Liver (tissue), 3 donors: Measurements from ENCODE around the gene CEP83.

Source experiments
- ATF3 ChIP-seq: IDR thresholded peaks from 2 replicates; pipeline ENCODE4 v1.6.1; 2016; ENCODE audit warnings: antibody characterized with exemption
- CTCF ChIP-seq: fragments of 150-350 bp; IDR thresholded peaks from 2 replicates; pipeline ENCODE4 v1.5.1; 2017; ENCODE audit warnings: improper control_type of control experiment, low read depth, low read length; ENCODE audit not compliant: missing input control
- EGR1 ChIP-seq, 2 donors: IDR thresholded peaks; 2 replicates each; pipeline ENCODE4 v1.6.1; 2016 to 2018; ENCODE audit warnings: antibody characterized with exemption in 2 of 2, low read depth in 2 of 2
- FOXA2 ChIP-seq: IDR thresholded peaks from 2 replicates; pipeline ENCODE4 v1.6.1; 2016; ENCODE audit warnings: antibody characterized with exemption
- GABPA ChIP-seq, 2 donors: IDR thresholded peaks in 1 of 2; conservative IDR thresholded peaks in 1 of 2; 2 replicates each; pipeline ENCODE4 v1.6.1; 2016; ENCODE audit warnings: antibody characterized with exemption in 2 of 2, mild to moderate bottlenecking in 1 of 2, moderate library complexity in 1 of 2
- HNF4G ChIP-seq: IDR thresholded peaks from 2 replicates; pipeline ENCODE4 v1.6.1; 2016; ENCODE audit warnings: antibody characterized with exemption
- RAD21 ChIP-seq, 2 donors: IDR thresholded peaks; 2 replicates each; pipeline ENCODE4 v1.6.1; 2016; ENCODE audit warnings: antibody characterized with exemption in 2 of 2, mild to moderate bottlenecking in 2 of 2
- SP1 ChIP-seq: IDR thresholded peaks from 2 replicates; pipeline ENCODE4 v1.6.1; 2018; ENCODE audit warnings: antibody characterized with exemption, mild to moderate bottlenecking
- YY1 ChIP-seq: IDR thresholded peaks from 2 replicates; pipeline ENCODE4 v1.6.1; 2016; ENCODE audit warnings: antibody characterized with exemption, mild to moderate bottlenecking
- TF ChIP-seq, protein P1 (sequence below): IDR thresholded peaks from 2 replicates; pipeline ENCODE4 v1.6.1; 2016; ENCODE audit warnings: antibody characterized with exemption, mild to moderate bottlenecking
- TF ChIP-seq, protein P2 (sequence below): IDR thresholded peaks from 2 replicates; pipeline ENCODE4 v1.6.1; 2016; ENCODE audit warnings: antibody characterized with exemption
- donor health status: healthy.
- donor health status: healthy.

GRCh38 chr12:94266796-94267536, 192.7 kb downstream of the CEP83 start:
- TF ChIP-seq RAD21 (IDR thresholded peaks at IDR 0.05) (no peak), CTCF (no peak), YY1 (no peak), ATF3 (no peak), SP1 (no peak), GABPA (IDR thresholded peaks at IDR 0.05 in 1 of 2, conservative IDR thresholded peaks at IDR 0.05 in 1 of 2) (no peak), EGR1 (IDR thresholded peaks at IDR 0.05; ENCODE audit: low read depth in 2 of 2) (no peak), HNF4G (no peak), FOXA2 (no peak)
- TF ChIP-seq, protein P1, sequence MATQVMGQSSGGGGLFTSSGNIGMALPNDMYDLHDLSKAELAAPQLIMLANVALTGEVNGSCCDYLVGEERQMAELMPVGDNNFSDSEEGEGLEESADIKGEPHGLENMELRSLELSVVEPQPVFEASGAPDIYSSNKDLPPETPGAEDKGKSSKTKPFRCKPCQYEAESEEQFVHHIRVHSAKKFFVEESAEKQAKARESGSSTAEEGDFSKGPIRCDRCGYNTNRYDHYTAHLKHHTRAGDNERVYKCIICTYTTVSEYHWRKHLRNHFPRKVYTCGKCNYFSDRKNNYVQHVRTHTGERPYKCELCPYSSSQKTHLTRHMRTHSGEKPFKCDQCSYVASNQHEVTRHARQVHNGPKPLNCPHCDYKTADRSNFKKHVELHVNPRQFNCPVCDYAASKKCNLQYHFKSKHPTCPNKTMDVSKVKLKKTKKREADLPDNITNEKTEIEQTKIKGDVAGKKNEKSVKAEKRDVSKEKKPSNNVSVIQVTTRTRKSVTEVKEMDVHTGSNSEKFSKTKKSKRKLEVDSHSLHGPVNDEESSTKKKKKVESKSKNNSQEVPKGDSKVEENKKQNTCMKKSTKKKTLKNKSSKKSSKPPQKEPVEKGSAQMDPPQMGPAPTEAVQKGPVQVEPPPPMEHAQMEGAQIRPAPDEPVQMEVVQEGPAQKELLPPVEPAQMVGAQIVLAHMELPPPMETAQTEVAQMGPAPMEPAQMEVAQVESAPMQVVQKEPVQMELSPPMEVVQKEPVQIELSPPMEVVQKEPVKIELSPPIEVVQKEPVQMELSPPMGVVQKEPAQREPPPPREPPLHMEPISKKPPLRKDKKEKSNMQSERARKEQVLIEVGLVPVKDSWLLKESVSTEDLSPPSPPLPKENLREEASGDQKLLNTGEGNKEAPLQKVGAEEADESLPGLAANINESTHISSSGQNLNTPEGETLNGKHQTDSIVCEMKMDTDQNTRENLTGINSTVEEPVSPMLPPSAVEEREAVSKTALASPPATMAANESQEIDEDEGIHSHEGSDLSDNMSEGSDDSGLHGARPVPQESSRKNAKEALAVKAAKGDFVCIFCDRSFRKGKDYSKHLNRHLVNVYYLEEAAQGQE, result no peak
- TF ChIP-seq, protein P2, sequence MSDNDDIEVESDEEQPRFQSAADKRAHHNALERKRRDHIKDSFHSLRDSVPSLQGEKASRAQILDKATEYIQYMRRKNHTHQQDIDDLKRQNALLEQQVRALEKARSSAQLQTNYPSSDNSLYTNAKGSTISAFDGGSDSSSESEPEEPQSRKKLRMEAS, result no peak
